GM12892 (cell line): ENCODE data around the gene RUSF1.

Source experiments
- POLR2AphosphoS5 ChIP-seq: IDR thresholded peaks from 2 replicates; pipeline ENCODE4 v1.6.1; 2011; ENCODE audit warnings: low read depth, low read length, control low read depth
- TAF1 ChIP-seq: IDR thresholded peaks from 2 replicates; pipeline ENCODE4 v1.6.1; 2011; ENCODE audit warnings: low read depth, mild to moderate bottlenecking, control low read depth, low read length, borderline replicate concordance

DNA sequence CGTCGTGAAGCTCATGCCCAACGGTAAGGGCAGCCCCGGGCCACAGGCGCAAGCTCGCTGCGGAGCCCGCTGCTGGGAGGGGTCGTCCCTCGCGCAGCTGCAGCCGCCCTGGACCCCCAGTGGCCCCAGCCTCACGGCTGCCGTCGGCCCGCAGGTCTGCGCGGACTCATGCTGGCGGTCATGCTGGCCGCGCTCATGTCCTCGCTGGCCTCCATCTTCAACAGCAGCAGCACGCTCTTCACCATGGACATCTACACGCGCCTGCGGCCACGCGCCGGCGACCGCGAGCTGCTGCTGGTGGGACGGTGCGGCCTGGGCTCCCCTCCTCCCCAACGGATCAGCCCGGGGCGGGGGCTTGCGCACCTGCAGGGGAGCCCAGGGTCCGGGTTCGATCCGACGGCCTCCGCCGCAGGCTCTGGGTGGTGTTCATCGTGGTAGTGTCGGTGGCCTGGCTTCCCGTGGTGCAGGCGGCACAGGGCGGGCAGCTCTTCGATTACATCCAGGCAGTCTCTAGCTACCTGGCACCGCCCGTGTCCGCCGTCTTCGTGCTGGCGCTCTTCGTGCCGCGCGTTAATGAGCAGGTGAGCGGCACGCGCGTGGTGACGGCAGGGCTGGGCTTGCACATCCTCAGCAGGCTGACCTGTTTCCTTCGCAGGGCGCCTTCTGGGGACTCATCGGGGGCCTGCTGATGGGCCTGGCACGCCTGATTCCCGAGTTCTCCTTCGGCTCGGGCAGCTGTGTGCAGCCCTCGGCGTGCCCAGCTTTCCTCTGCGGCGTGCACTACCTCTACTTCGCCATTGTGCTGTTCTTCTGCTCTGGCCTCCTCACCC is 19.5 kb downstream of the RUSF1 start:
- TF ChIP-seq TAF1 (no peak), POLR2AphosphoS5 (no peak)
